DND-41 (cell line): Measurements from ENCODE around the gene TPCN1.
A peak's percentile ranks its signal among the peaks of the same experiment; 100 is the strongest.

Experiments used
- ATAC-seq: fragments of 200-7000 bp; cut with Tn5 transposase; 3 replicates; pipeline ENCODE4 v1.9.1; 2021; ENCODE audit warnings: low read depth; ENCODE audit not compliant: insufficient read depth
- DNase-seq: peaks from one replicate; pipeline ENCODE4 v3.0.0-alpha.2; 2020
- H2AFZ ChIP-seq: 2 replicates; pipeline ENCODE4 v1.6.0; 2012; ENCODE audit warnings: low read depth, low read length
- H3K27ac ChIP-seq: 2 replicates; pipeline ENCODE4 v1.5.1; 2012; ENCODE audit warnings: low read length, inconsistent platforms
- H3K27me3 ChIP-seq: fragments of 200-600 bp; sonication (generic); 2 replicates; pipeline ENCODE4 v1.6.0; 2012; ENCODE audit warnings: low read length, mild to moderate bottlenecking, inconsistent platforms; ENCODE audit not compliant: insufficient read depth, poor library complexity
- H3K36me3 ChIP-seq: 2 replicates; pipeline ENCODE4 v1.5.1; 2012; ENCODE audit warnings: low read length, inconsistent platforms; ENCODE audit not compliant: insufficient read depth
- H3K4me1 ChIP-seq: 2 replicates; pipeline ENCODE4 v1.5.1; 2012; ENCODE audit warnings: mild to moderate bottlenecking, low read length; ENCODE audit not compliant: insufficient read depth
- H3K4me2 ChIP-seq: 2 replicates; pipeline ENCODE4 v1.6.0; 2012; ENCODE audit warnings: mild to moderate bottlenecking, moderate library complexity, low read length, inconsistent platforms; ENCODE audit not compliant: insufficient read depth
- H3K4me3 ChIP-seq, 2 experiments: fragments of 200-600 bp in 1 of 2; shearing (Covaris generic) in 1 of 2; 2 replicates each; pipeline ENCODE4 v1.5.1; 2012 to 2016; ENCODE audit warnings: inconsistent platforms in 2 of 2, low read length in 2 of 2, mild to moderate bottlenecking in 2 of 2, low read depth in 1 of 2, moderate library complexity in 1 of 2
- H3K79me2 ChIP-seq: 2 replicates; pipeline ENCODE4 v1.6.0; 2012; ENCODE audit warnings: low read length, inconsistent platforms; ENCODE audit not compliant: insufficient read depth
- H3K9ac ChIP-seq: 2 replicates; pipeline ENCODE4 v1.6.0; 2012; ENCODE audit warnings: low read depth, mild to moderate bottlenecking, inconsistent platforms, low read length, moderate library complexity
- H3K9me3 ChIP-seq: 2 replicates; pipeline ENCODE4 v1.5.1; 2012; ENCODE audit warnings: low read length, moderate library complexity, mild to moderate bottlenecking, inconsistent platforms; ENCODE audit not compliant: insufficient read depth, severe bottlenecking
- H4K20me1 ChIP-seq: 2 replicates; pipeline ENCODE4 v1.6.0; 2012; ENCODE audit warnings: low read length; ENCODE audit not compliant: insufficient read depth
- EZH2 ChIP-seq: IDR thresholded peaks from 3 replicates; pipeline ENCODE4 v1.6.1; 2012; ENCODE audit warnings: borderline replicate concordance, low read depth, mild to moderate bottlenecking, moderate library complexity, low read length, inconsistent platforms; ENCODE audit not compliant: severe bottlenecking
- TF ChIP-seq, protein P1 (sequence below): IDR thresholded peaks from 2 replicates; pipeline ENCODE4 v1.5.1; 2012; ENCODE audit warnings: borderline replicate concordance, low read length, moderate library complexity, mild to moderate bottlenecking; ENCODE audit not compliant: poor library complexity, severe bottlenecking; ENCODE audit errors: extremely low read depth

Gene TPCN1

GRCh38 chr12:113260636-113261300 lies 39.5 kb downstream of the TPCN1 start:
- no peak overlapping the region for H2AFZ ChIP-seq
- H3K4me3 ChIP-seq: no peak overlapping the region
- peaks cover 14% of the 10 kb centered on the region for H3K36me3 ChIP-seq
- DNase-seq: no peak
- H4K20me1 ChIP-seq: no peaks in the 10 kb centered on the region
- no peak for ATAC-seq
- peaks cover 57% of the 10 kb centered on the region for H3K4me1 ChIP-seq
- no peak overlapping the region for H3K4me2 ChIP-seq
- H3K79me2 ChIP-seq: peaks cover 8% of the 10 kb centered on the region
- H3K27ac ChIP-seq: peak overlapping the region; percentile 93
- H3K27me3 ChIP-seq: no peaks in the 10 kb centered on the region
- TF ChIP-seq, protein P1, sequence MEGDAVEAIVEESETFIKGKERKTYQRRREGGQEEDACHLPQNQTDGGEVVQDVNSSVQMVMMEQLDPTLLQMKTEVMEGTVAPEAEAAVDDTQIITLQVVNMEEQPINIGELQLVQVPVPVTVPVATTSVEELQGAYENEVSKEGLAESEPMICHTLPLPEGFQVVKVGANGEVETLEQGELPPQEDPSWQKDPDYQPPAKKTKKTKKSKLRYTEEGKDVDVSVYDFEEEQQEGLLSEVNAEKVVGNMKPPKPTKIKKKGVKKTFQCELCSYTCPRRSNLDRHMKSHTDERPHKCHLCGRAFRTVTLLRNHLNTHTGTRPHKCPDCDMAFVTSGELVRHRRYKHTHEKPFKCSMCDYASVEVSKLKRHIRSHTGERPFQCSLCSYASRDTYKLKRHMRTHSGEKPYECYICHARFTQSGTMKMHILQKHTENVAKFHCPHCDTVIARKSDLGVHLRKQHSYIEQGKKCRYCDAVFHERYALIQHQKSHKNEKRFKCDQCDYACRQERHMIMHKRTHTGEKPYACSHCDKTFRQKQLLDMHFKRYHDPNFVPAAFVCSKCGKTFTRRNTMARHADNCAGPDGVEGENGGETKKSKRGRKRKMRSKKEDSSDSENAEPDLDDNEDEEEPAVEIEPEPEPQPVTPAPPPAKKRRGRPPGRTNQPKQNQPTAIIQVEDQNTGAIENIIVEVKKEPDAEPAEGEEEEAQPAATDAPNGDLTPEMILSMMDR: no peak
- no peak for TF ChIP-seq EZH2
- H3K9me3 ChIP-seq: no peaks in the 10 kb centered on the region
- H3K9ac ChIP-seq: peak overlapping the region; percentile 50; the same call in 1 of the 2 replicates

DNA sequence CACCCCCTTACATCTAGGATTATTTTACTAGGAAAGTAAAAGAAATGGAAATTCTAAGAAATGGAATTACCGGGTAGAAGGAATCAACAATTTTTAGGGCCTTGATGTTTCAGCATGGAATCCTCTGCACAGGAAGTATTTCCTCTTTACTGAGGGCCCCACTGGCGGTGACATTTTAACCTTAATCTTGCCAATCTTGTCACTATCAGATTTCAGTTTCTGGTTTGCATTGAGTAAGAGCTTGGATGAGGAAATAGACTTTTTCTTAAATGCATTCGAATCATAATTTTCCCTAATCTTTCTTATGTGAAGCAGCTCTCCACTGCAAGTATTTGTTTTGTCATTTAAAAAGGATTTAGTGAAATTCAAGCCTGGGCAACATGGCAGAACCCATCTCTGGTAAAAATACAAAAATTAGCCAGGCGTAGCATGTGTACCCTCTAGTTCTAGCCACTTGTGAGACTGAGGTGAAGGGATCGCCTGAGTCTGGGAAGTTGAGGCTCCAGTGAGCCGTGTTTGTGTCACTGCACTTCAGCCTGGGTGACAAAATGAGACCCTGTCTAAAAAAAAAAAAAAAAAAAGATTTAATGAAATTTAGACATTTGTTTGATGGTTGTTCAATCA lies 40.7 kb downstream of the TPCN1 start:
- H3K9ac ChIP-seq: peak overlapping the region; percentile 50
- DNase-seq (peak; percentile 82), ATAC-seq (peak; percentile 81)
- peak overlapping the region; percentile 23 for H2AFZ ChIP-seq
- peak overlapping the region; percentile 93 for H3K27ac ChIP-seq
- H3K4me3 ChIP-seq: 0 out of 4 replicates have a peak overlapping the region, but pooled peaks of 1 of the 2 experiments have one; percentile 25
- H3K4me2 ChIP-seq: peak overlapping the region; percentile 51
- peaks cover 26% of the 10 kb centered on the region for H3K36me3 ChIP-seq
- H3K4me1 ChIP-seq: peaks cover 57% of the 10 kb centered on the region
- no peaks in the 10 kb centered on the region for H3K9me3 ChIP-seq
- no peaks in the 10 kb centered on the region for H4K20me1 ChIP-seq
- no peaks in the 10 kb centered on the region for H3K27me3 ChIP-seq
- H3K79me2 ChIP-seq: peaks cover 8% of the 10 kb centered on the region
- TF ChIP-seq, protein P1: no peak
- no peak for TF ChIP-seq EZH2

- no peaks in the 10 kb centered on the region for H4K20me1 ChIP-seq
- TF ChIP-seq, protein P1: no peak
- TF ChIP-seq EZH2: no peak
- H3K27ac ChIP-seq: peak overlapping the region; percentile 93
Observed at GRCh38 chr12:113262710-113263109, 41.4 kb downstream of the TPCN1 start.

More at GRCh38 chr12:113262710-113263109, 41.4 kb downstream of the TPCN1 start:
- Histone ChIP-seq H3K9me3 (no peaks in the 10 kb centered on the region), H3K9ac (peak overlapping the region; percentile 50), H3K79me2 (peaks cover 8% of the 10 kb centered on the region), H3K4me3 (peak overlapping the region in 1 of 2 experiments; percentile 25; a peak in 1 of 4 replicates), H3K4me2 (peak overlapping the region; percentile 51), H2AFZ (peak overlapping the region; percentile 23; the same call in 1 of the 2 replicates), H3K36me3 (peaks cover 32% of the 10 kb centered on the region), H3K4me1 (peaks cover 57% of the 10 kb centered on the region), H3K27me3 (no peaks in the 10 kb centered on the region)
- ATAC-seq: peak; percentile 10; the same call in 2 of the 3 replicates
- DNase-seq: peak; percentile 27
